Measurements from ENCODE around the gene NDRG3. TPM values are rescaled to one million over a fixed set of nuclear protein-coding genes. Genes with fewer than 3 reads are reported as not detected.

The NDRG3 gene
- total and polyA plus RNA-seq, 2 donors from 2014 or later, result 25.3 to 26.4 TPM

DNA sequence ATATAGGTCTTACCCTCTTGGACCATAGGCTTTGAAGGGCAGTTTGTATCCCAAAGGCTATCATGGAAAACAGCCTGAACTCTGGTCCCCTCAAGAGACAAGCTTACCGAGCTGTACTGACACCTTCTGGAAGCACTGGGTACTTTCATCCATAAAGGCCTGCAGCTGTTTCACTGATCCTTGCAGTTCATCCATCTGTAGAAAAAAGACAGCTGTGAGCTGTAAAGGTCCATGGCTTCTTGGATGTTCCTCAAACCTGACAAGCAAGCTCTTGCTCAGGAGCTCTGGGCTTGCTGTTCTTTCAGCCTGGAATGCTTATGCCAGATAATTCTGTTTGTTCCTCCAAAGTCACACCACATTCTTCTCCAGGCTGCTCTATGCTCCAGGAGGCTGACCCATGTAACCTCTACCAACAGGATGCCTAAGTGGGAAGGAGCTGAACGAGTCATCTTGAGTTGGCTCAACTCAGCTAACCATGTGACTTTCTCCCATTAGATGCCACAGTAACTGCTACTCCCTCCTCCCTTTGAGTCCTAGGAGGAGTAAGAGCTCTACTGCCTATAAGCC, 8.8 kb upstream of the NDRG3 start:
- Histone ChIP-seq H3K36me3 (ENCODE audit: control insufficient read depth in 2 of 3, insufficient read depth in 3 of 3, low read length in 3 of 3) (peaks cover 0 to 10% (median 4%) of the 10 kb centered on the region in 3 donors), H3K27ac (ENCODE audit: low read depth in 2 of 2, low read length in 2 of 2) (no peak overlapping the region), H3K9me3 (ENCODE audit: control insufficient read depth in 2 of 3, insufficient read depth in 1 of 3, low read length in 3 of 3) (no peaks in the 10 kb centered on the region), H3K4me1 (ENCODE audit: control insufficient read depth in 2 of 3, insufficient read depth in 2 of 3, low read depth in 1 of 3, low read length in 3 of 3) (peaks cover 0 to 2% (median 0%) of the 10 kb centered on the region in 3 donors), H3K27me3 (ENCODE audit: control insufficient read depth, insufficient read depth, low read length) (no peaks in the 10 kb centered on the region), H3K9ac (ENCODE audit: low read length in 3 of 3) (no peak overlapping the region), H3K4me3 (ENCODE audit: low read length in 3 of 3) (no peak overlapping the region)
- FAIRE-seq (no peak), DNase-seq (peak in 4 of 5 donors; percentile 62 to 89 (median 77))
- intact Hi-C loops (cut with DNase I), result no loop called here
- peak; percentile 75 for TF ChIP-seq CTCF (IDR thresholded peaks at IDR 0.05; ENCODE audit: borderline replicate concordance, extremely low read depth, insufficient read depth)

GRCh38 chr20:36752582-36752981, 6.7 kb upstream of the NDRG3 start:
- no peak overlapping the region for H3K9ac ChIP-seq (ENCODE audit: low read length in 3 of 3)
- H3K36me3 ChIP-seq (ENCODE audit: control insufficient read depth in 2 of 3, insufficient read depth in 3 of 3, low read length in 3 of 3), result peaks cover 0 to 7% (median 4%) of the 10 kb centered on the region in 3 donors
- FAIRE-seq (no peak), DNase-seq (no peak)
- no peaks in the 10 kb centered on the region for H3K9me3 ChIP-seq (ENCODE audit: control insufficient read depth in 2 of 3, insufficient read depth in 1 of 3, low read length in 3 of 3)
- H3K4me1 ChIP-seq (ENCODE audit: control insufficient read depth in 2 of 3, insufficient read depth in 2 of 3, low read depth in 1 of 3, low read length in 3 of 3), result peaks cover 0 to 2% (median 0%) of the 10 kb centered on the region in 3 donors
- H3K4me3 ChIP-seq (ENCODE audit: low read length in 3 of 3), result no peak overlapping the region
- H3K27ac ChIP-seq (ENCODE audit: low read depth in 2 of 2, low read length in 2 of 2), result no peak overlapping the region
- no peak for TF ChIP-seq CTCF (IDR thresholded peaks at IDR 0.05; ENCODE audit: borderline replicate concordance, extremely low read depth, insufficient read depth)
- no peaks in the 10 kb centered on the region for H3K27me3 ChIP-seq (ENCODE audit: control insufficient read depth, insufficient read depth, low read length)
- intact Hi-C loops (cut with DNase I), result no loop called here

DNA sequence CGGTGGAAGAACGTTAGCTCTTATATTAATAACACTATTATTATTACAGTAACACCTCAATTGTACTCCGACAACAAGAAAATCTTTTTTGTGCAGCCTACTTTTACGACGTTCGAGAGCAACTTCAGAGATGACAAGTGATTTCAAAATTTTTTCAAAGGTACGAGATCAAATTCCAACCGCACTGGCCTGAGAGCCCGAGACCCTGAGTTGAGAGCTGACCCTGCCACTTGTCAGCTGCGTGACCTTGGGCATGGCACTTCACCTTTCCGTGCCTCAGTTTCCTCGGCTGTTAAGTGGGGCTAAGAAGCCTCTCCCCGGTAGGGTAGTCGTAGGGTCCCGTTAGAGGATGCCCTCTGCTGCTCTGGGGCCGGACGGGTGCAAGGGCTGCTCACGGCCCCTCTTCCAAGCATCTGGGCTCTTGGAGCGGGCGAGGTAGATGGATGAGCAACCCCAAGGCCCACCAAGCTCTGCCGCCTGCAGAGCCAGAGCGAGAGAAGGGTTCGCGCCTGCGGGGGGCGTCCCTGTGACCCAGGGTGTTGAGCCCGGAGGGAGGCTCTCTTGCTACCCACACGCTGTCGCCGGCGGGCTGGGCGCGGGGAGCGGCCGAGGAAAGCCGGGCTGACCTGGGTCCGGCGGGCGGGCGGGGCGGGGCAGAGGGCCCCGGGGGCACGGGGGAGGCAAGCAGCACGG, 510 bp downstream of the NDRG3 start:
- no peak for TF ChIP-seq CTCF (IDR thresholded peaks at IDR 0.05; ENCODE audit: borderline replicate concordance, extremely low read depth, insufficient read depth)
- Histone ChIP-seq H3K9me3 (ENCODE audit: control insufficient read depth in 2 of 3, insufficient read depth in 1 of 3, low read length in 3 of 3) (no peaks in the 10 kb centered on the region), H3K4me3 (ENCODE audit: low read length in 3 of 3) (peak overlapping the region; percentile 12 to 89 (median 86)), H3K27ac (ENCODE audit: low read depth in 2 of 2, low read length in 2 of 2) (no peak overlapping the region), H3K27me3 (ENCODE audit: control insufficient read depth, insufficient read depth, low read length) (no peaks in the 10 kb centered on the region), H3K4me1 (ENCODE audit: control insufficient read depth in 2 of 3, insufficient read depth in 2 of 3, low read depth in 1 of 3, low read length in 3 of 3) (peaks cover 0 to 8% (median 3%) of the 10 kb centered on the region in 3 donors), H3K36me3 (ENCODE audit: control insufficient read depth in 2 of 3, insufficient read depth in 3 of 3, low read length in 3 of 3) (no peaks in the 10 kb centered on the region), H3K9ac (ENCODE audit: low read length in 3 of 3) (peak overlapping the region in 2 of 3 donors; percentile 77 to 82)
- intact Hi-C loops (cut with DNase I), result no loop called here
- FAIRE-seq (no peak), DNase-seq (peak in 3 of 5 donors; percentile 36 to 83 (median 44))
